MCF 10A (cell line): ENCODE measurements around the gene QSER1. TPM values are rescaled to one million over a fixed set of nuclear protein-coding genes. Genes with fewer than 3 reads are reported as not detected.

Experiments used
- BruUV-seq: library from RNA; stranded (reverse); fragments of 400-500 nt; replicated peaks from 2 replicates; lab custom pipeline; 2021; lab: Mats Ljungman, UMichigan
- CTCF ChIA-PET: fragments of 300-600 bp; sonication (Branson Sonifier 250); formaldehyde crosslinking; extraction: SDS; loops from one replicate; lab custom pipeline; 2021; ENCODE audit warnings: antibody characterized with exemption, inconsistent platforms; lab: Yijun Ruan, JAX
- POLR2A ChIA-PET: fragments of 300-600, 350-650 bp; sonication (Branson Sonifier 250); formaldehyde crosslinking; extraction: SDS; loops from one replicate; lab custom pipeline; 2020; ENCODE audit warnings: antibody characterized with exemption, inconsistent platforms; lab: Yijun Ruan, JAX
- DNase-seq: peaks from one replicate; pipeline ENCODE4 v3.0.0-alpha.2; 2018; ENCODE audit not compliant: unreplicated experiment
- H3K27ac Mint-ChIP-seq: one replicate; pipeline ENCODE4 v1.8.0; 2022; ENCODE audit warnings: mild to moderate bottlenecking, low read depth, mixed read lengths; ENCODE audit not compliant: unreplicated experiment
- H3K27me3 Mint-ChIP-seq: one replicate; pipeline ENCODE4 v1.8.0; 2022; ENCODE audit warnings: mixed read lengths; ENCODE audit not compliant: insufficient read depth, unreplicated experiment
- H3K36me3 Mint-ChIP-seq: one replicate; pipeline ENCODE4 v1.8.0; 2022; ENCODE audit warnings: mild to moderate bottlenecking, moderate library complexity, mixed read lengths; ENCODE audit not compliant: insufficient read depth, unreplicated experiment
- H3K4me1 Mint-ChIP-seq: one replicate; pipeline ENCODE4 v1.8.0; 2022; ENCODE audit warnings: mixed read lengths; ENCODE audit not compliant: insufficient read depth, unreplicated experiment
- H3K4me3 Mint-ChIP-seq: one replicate; pipeline ENCODE4 v1.8.0; 2022; ENCODE audit warnings: mild to moderate bottlenecking, moderate library complexity, mixed read lengths; ENCODE audit not compliant: unreplicated experiment
- H3K9me3 Mint-ChIP-seq: one replicate; pipeline ENCODE4 v1.8.0; 2022; ENCODE audit warnings: mixed read lengths; ENCODE audit not compliant: unreplicated experiment
- intact Hi-C: fragments of 100-400 bp; cut with micrococcal nuclease; formaldehyde crosslinking; loops from 2 replicates; pipeline ENCODE4 v1.14.1; 2022
- total RNA-seq: library from RNA; stranded (reverse); gene quantifications from 2 replicates; pipeline ENCODE4 v1.2.3, GENCODE V29; 2022
- TF ChIP-seq, protein P1 (sequence below): fragments of 200-600 bp; IDR thresholded peaks from one replicate; pipeline ENCODE4 v1.8.0; 2022; ENCODE audit warnings: antibody characterized with exemption, mild to moderate bottlenecking; ENCODE audit not compliant: unreplicated experiment

The QSER1 gene
- total RNA-seq, 1 experiment from 2014 or later = 39.3 TPM

DNA sequence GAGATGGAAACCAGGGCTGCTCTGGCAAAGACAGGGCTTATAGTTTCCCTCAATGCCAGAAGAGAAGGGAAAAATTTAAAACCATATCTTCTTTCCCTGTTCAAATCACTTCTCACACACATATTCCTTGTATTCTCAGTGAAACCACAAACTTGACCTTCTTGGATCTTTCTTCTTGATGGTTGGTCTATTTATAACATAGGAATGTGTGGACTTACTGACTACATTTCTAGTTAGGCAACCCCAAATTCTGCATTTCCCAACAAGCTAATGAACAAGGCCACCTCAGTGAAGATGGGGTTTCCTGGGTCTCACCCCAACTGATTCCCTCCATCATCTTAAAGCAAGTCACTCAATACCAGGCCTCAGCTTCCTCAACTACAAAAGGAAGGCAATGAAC, 3.8 kb upstream of the QSER1 start:
- ChIA-PET POLR2A (no interaction called here), CTCF (interaction anchor here (0.6 to 2.1 kb wide), 3 partner anchors 51 to 205 kb away, joined by 3 to 7 read pairs (median 3); no protein-coding TSS in a partner anchor)
- Mint-ChIP-seq H3K4me3 (no peak overlapping the region), H3K4me1 (peaks cover 7% of the 10 kb centered on the region), H3K27me3 (no peaks in the 10 kb centered on the region), H3K27ac (no peak overlapping the region), H3K36me3 (peaks cover 13% of the 10 kb centered on the region), H3K9me3 (no peaks in the 10 kb centered on the region)
- no TSS peak for BruUV-seq
- DNase-seq = peak; percentile 3
- intact Hi-C loops = no loop called here
- TF ChIP-seq, protein P1, sequence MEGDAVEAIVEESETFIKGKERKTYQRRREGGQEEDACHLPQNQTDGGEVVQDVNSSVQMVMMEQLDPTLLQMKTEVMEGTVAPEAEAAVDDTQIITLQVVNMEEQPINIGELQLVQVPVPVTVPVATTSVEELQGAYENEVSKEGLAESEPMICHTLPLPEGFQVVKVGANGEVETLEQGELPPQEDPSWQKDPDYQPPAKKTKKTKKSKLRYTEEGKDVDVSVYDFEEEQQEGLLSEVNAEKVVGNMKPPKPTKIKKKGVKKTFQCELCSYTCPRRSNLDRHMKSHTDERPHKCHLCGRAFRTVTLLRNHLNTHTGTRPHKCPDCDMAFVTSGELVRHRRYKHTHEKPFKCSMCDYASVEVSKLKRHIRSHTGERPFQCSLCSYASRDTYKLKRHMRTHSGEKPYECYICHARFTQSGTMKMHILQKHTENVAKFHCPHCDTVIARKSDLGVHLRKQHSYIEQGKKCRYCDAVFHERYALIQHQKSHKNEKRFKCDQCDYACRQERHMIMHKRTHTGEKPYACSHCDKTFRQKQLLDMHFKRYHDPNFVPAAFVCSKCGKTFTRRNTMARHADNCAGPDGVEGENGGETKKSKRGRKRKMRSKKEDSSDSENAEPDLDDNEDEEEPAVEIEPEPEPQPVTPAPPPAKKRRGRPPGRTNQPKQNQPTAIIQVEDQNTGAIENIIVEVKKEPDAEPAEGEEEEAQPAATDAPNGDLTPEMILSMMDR = no peak

DNA sequence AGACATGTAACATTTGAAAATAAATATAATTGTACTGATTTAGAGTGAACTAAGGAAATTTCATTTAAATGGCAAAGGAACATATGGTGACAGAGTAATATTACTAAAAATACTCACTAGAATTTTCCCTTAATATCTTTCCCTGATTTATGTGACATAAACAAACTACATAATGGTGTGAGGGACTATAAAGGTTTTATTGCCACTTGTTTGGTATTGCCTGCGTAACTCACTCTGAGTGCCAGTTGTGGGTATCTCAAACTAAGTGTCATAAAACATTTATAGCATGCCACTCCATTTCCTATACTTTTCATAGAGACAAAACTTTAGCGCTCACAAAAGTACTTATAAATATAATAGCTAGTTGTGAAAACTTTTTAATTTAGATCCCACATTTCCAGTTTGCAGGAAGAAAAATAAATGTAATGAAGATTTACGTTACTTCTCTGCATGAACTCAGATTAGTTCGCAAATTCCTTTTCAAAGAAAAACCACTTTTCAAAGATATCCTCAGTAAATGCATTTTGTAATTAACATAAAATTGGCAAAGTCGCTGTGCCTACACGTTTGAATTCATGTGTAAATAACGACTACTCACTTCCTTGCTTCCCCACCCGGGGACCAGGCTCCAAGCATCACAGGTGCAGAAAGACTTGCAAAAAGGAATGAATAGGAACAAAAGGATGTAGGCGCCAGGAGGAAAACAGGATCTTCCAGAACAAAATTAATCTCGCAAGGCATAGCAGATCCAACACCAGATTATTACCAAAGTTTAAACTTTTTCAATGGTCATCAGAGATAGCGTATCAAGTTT, 1.6 kb upstream of the QSER1 start:
- no peaks in the 10 kb centered on the region for H3K9me3 Mint-ChIP-seq
- H3K27ac Mint-ChIP-seq = peak overlapping the region; percentile 93
- BruUV-seq = no TSS peak
- POLR2A ChIA-PET = interaction anchor here (0.9 to 6.1 kb wide), 15 partner anchors 9 to 307 kb away, joined by 3 to 76 read pairs (median 8); partner anchors contain the start of genes EIF3M and PRRG4
- H3K27me3 Mint-ChIP-seq = no peaks in the 10 kb centered on the region
- no peak for DNase-seq
- CTCF ChIA-PET = interaction anchor here (0.6 to 1.3 kb wide), 3 partner anchors 50 to 900 kb away, joined by 3 read pairs; no protein-coding TSS in a partner anchor
- peaks cover 13% of the 10 kb centered on the region for H3K36me3 Mint-ChIP-seq
- intact Hi-C loops = loop anchor here (5.0 kb wide), 1 partner anchor 64 kb away; the partner anchor contains the start of gene PRRG4
- H3K4me1 Mint-ChIP-seq = peaks cover 14% of the 10 kb centered on the region
- TF ChIP-seq, protein P1 = no peak
- H3K4me3 Mint-ChIP-seq = peak overlapping the region; percentile 97

DNA sequence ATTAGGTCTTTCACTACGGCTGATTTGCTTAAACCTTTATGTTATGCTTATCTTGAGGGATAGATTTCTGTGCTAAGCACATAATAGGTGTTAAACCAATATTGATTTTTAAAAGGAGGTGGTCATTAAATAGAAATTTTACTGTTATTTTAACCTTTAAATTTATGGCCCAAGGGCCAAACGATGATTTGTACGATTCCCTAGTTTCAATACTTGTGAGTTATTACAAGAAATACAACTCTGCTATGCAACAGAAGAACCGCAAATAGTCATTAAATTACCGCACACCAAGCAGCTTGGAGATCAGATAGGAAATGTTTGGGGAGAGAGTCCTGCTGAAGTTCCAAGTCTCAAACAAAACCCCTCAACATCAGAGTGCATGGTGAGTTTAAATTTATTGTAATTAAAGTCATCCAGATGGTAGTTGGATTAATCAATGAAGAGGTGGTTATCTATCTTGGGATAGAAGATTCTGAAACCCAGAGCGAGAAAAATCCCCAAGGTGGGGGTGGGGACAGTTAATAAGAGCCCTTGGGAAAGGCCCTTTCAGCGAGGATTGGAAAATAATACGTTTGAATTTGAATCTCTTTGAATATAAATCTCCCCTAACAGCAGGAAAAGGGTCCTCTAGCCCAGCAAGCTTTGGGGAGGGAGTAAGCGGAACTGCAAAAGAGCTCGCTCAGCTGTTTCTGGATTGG, 805 bp upstream of the QSER1 start:
- Mint-ChIP-seq H3K27me3 (no peaks in the 10 kb centered on the region), H3K36me3 (peaks cover 13% of the 10 kb centered on the region), H3K9me3 (no peaks in the 10 kb centered on the region), H3K27ac (peak overlapping the region; percentile 93), H3K4me3 (peak overlapping the region; percentile 97), H3K4me1 (peaks cover 14% of the 10 kb centered on the region)
- CTCF ChIA-PET = interaction anchor here (0.5 to 2.0 kb wide), 13 partner anchors 8 to 899 kb away, joined by 3 to 9 read pairs (median 3); no protein-coding TSS in a partner anchor
- TSS peak; percentile 57 for BruUV-seq
- TF ChIP-seq, protein P1 = no peak
- intact Hi-C loops = loop anchor here (5.0 kb wide), 1 partner anchor 65 kb away; the partner anchor contains the start of gene PRRG4
- peak; percentile 35 for DNase-seq
- POLR2A ChIA-PET = interaction anchor here (0.6 to 6.1 kb wide), 34 partner anchors 9 to 1536 kb away, joined by 3 to 76 read pairs (median 4); partner anchors contain the start of genes EIF3M, PRRG4 and TCP11L1
